GM12875 (cell line): ENCODE results near the gene TMEM117.

ENCODE experiments used
- H3K4me3 ChIP-seq: one replicate; pipeline ENCODE4 v1.5.1; 2011; ENCODE audit warnings: low read depth, low read length, control low read depth
- TF ChIP-seq, protein P1 (sequence below): IDR thresholded peaks from 2 replicates; pipeline ENCODE4 v1.5.1; 2011; ENCODE audit warnings: low read depth, mild to moderate bottlenecking, control low read depth, inconsistent platforms, low read length, moderate library complexity, borderline replicate concordance; ENCODE audit not compliant: insufficient read depth

TMEM117 gene

DNA sequence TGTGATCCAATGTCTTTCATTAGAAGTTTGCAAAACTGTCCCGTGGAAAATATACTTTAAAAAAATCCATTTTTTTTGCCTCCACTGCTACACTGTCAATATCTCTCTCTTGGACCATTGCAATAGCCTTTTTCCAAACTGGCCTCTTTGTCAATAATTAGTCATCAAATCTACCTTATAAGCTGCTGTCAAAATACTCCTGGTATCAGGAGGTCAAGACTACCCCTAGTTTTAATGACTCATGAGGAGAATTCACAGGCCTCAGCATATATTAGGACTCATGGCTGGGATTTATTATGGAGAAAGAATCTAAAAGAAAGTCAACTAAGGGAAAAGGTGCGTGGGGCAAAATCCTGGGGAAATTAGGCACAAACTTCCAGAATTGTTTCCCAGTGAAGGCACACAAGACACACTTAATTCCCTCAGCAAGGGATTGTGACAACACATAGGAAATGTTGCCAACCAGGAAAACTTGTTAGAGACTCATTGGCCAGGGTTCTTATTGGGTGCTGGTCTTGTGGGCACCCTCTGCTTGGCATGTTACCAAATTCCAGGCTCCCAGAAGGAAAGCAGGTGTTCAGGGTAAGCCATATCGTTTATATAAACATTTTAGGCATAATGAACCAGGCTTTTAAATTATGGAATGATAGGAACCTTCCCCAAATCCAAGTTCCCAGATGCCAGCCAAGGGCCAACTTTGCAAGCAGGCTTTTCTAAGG, 56.1 kb downstream of the TMEM117 start:
- TF ChIP-seq, protein P1, sequence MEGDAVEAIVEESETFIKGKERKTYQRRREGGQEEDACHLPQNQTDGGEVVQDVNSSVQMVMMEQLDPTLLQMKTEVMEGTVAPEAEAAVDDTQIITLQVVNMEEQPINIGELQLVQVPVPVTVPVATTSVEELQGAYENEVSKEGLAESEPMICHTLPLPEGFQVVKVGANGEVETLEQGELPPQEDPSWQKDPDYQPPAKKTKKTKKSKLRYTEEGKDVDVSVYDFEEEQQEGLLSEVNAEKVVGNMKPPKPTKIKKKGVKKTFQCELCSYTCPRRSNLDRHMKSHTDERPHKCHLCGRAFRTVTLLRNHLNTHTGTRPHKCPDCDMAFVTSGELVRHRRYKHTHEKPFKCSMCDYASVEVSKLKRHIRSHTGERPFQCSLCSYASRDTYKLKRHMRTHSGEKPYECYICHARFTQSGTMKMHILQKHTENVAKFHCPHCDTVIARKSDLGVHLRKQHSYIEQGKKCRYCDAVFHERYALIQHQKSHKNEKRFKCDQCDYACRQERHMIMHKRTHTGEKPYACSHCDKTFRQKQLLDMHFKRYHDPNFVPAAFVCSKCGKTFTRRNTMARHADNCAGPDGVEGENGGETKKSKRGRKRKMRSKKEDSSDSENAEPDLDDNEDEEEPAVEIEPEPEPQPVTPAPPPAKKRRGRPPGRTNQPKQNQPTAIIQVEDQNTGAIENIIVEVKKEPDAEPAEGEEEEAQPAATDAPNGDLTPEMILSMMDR = no peak
- H3K4me3 ChIP-seq = no peak overlapping the region

DNA sequence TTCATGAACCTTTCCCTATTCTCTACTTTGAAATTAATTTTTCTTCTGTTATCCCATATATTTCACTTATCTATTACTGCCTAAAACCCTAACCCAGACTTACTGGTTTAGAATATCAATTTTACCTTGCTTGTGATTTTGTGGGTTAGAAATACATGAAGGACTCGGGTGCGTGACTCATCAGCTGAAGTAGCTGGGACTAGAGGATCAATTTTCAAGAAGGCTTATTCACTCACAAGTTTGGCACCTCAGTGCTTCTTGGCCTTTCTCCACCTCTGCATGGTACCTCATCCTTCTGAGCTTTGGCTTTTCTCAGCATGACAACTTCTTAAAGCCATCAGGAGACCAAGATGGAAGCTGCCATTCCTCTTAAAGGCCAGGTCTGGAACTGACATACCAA, 57.8 kb downstream of the TMEM117 start:
- no peak overlapping the region for H3K4me3 ChIP-seq
- TF ChIP-seq, protein P1 = no peak

DNA sequence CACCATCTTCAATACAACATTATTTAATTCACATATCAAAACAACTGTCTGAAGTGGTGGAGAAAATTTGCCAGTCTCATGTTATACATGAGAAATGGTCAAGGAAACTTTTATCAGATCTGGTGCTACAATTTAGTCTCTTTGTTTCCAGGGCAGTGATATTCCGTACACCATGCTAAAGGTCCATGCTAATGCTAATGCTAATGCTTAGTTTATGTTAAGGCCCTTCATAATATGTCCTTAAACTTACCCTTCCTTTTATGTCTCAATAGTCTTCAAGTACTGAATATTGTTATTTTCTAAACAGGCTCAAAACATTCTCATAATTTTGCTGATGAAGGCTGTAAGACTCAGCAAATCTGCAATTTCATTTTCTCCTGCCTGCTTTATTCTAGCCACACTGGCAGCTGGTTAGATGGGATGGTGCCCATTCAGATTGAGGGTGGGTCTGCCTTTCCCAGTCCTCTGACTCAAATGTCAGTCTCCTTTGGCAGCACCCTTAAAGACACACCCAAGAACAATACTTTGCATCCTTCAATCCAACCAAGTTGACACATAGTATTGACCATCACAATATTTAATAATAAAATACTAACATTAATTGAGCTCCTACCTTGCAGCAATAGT, 59.8 kb downstream of the TMEM117 start:
- H3K4me3 ChIP-seq = no peak overlapping the region
- TF ChIP-seq, protein P1 = no peak

DNA sequence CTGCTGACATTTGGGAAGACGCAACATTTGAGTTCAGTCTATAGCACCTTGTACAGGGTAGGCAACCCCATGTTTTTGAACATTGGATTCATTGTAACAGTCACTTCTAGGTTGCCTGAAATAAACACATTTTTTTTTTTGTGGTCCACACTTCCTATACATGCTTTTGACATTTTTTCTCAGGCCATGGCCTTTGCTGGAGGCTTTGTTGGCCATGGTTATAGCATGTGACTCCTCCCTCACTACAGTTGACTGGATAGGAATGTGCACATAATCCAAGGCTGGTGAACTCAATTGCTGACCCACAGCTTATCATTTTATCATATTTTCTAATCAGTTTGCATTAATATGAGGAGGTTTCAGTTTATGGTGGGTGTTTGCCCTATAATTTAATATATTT, 60.6 kb downstream of the TMEM117 start:
- TF ChIP-seq, protein P1 = no peak
- H3K4me3 ChIP-seq = no peak overlapping the region

DNA sequence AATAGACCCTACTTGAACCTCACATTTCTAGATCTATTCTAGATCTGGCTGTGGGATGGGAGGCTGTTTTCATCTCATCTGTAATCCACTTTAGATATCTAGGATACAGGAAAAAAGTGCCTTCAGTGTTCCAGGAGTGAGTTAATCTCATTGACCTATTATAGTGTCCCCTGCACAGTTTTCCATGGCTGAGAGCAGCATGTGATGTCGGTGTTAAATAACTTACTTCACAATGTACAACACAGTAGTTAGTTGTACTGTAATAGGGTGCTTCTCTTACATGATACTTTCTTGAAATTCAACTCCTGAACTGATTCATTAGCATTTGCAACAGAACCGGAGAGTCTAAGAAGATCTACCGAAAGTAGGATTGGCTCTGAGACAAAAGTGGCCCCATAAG, 62.6 kb downstream of the TMEM117 start:
- TF ChIP-seq, protein P1 = no peak
- H3K4me3 ChIP-seq = no peak overlapping the region

DNA sequence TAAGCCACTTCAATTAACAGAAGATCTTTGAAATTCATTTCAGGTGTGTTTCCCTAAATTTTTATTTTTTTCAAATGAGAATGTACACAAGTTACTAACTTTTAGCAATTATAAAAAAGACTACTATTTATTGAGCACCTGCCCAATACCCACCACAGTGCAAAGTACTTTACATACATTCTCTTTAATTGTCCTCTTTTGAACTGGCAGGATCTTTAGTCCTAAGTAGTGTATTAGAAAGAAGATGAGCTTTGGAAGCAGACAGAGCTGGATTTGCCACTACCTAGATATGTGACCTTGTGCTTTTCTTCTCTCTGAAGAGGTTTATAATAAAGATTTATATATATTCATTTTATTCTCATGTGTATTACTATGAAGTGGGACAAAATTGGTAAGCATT, 63.7 kb downstream of the TMEM117 start:
- no peak overlapping the region for H3K4me3 ChIP-seq
- TF ChIP-seq, protein P1 = no peak

DNA sequence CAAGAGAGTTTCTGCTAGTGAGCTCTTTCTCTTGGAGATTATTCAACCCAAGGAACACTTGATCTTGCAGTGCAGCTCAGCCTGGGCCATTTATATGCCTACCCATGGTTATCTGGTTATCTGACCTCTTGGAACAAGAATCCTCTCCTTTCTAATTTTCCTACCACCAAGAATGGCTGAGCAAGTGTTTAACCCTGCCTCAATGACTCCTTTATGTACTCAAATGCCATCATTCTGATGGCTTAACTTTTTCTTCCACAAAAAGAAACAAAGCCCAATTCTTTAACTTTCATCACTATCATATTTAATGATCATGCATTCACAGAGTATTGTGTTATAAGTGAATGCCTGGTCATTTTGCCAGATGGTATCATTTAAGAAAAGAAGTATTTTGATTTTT, 67.8 kb downstream of the TMEM117 start:
- TF ChIP-seq, protein P1 = no peak
- H3K4me3 ChIP-seq = no peak overlapping the region
